Measurements from ENCODE around the gene PLEKHG5.
A peak's percentile ranks its signal among the peaks of the same experiment; 100 is the strongest.
"Not testable (repeated sequence)": the region's sequence is repeated elsewhere in the genome, so short reads cannot be mapped to it uniquely, and the experiment has no call there.

PLEKHG5 gene

DNA sequence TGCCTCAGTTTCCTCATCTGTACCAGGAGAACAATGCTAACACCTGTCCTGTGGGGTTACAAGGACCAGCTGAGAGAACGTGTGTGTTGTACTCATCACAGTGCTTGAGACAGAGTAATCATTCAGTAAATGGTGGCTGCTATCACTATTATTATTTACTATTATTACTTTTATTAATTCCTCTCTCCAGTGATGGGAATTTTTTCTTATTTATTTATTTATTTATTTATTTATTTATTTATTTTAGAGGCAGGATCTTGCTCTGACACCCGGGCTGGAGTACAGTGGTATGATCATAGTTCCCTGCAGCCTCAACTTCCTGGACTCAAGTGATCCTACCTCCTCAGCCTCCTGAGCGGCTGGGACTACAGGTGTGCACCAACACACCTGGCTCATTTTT, 55.2 kb downstream of the PLEKHG5 start:
- not testable (repeated sequence) for H3K36me3 Mint-ChIP-seq (ENCODE audit: low read depth); H3K4me3 Mint-ChIP-seq; H3K27ac Mint-ChIP-seq; H3K4me1 Mint-ChIP-seq (ENCODE audit: low read depth); H3K9me3 Mint-ChIP-seq; DNase-seq
- peaks cover 27% of the 10 kb centered on the region for H3K27me3 Mint-ChIP-seq

DNA sequence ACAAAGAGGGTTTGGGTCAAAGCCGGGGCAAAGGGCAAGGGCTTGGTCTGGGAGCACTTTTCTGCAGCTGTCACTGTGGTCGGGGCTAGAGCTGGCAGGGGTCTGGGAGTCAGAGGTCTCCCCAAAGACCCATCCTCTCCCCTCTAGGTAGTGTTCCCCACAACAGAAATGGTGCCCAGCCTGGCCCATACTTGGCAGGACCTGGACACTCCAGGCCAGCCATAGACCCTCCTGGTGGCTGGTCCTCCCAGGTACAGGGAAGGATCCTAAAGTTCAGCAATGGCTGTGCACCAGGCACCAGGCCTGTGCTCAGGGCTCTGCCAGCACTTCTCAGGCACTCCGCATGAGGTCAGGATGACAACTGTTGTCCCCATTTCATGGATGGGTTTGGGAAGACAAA, 55.9 kb downstream of the PLEKHG5 start:
- peaks cover 23% of the 10 kb centered on the region for H3K27me3 Mint-ChIP-seq
- H3K27ac Mint-ChIP-seq, result no peak overlapping the region
- no peaks in the 10 kb centered on the region for H3K9me3 Mint-ChIP-seq
- H3K36me3 Mint-ChIP-seq (ENCODE audit: low read depth), result no peaks in the 10 kb centered on the region
- H3K4me3 Mint-ChIP-seq, result no peak overlapping the region
- DNase-seq, result no peak
- peaks cover 2% of the 10 kb centered on the region for H3K4me1 Mint-ChIP-seq (ENCODE audit: low read depth)

DNA sequence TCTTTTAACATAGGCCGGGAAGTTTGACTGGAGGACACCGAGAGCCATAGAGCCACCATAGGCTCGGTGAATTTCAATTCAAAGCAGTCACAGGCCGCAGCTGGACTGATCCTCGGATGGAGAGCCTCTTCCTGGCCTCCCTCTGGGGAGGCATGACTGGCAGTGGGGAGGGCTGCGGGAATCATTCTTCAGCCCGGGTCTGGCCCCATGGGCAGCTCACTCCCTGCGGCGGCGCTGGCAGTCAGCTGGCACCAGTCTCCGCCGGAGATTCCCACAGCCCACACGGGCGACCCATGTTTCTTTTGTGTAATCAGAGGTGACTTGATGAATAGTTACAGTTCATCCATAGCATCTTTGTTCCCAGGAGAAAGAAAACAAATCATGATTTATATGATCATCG, 56.3 kb downstream of the PLEKHG5 start:
- H3K27ac Mint-ChIP-seq, result no peak overlapping the region
- peaks cover 23% of the 10 kb centered on the region for H3K27me3 Mint-ChIP-seq
- no peak for DNase-seq

DNA sequence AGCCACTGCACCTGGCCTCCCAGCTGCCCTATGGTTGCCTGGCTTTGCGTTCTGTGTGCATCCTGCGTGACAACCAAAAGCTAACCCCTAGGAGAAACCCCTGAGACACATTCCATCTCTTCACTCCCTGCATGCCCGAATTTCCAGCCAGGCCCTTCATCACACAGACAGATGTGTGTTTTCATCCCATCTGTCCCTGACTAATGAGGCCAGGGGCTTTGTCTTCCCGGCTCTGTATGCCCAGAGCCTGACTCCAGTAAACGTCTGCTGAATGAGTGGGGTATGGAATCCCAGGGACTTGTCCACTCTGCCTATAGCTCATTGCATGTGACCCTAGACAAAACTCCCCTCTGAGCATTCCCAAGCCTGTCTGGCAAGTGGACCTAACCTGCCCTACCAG, 57.3 kb downstream of the PLEKHG5 start:
- Mint-ChIP-seq H3K4me3 (no peak overlapping the region), H3K27ac (no peak overlapping the region), H3K9me3 (no peaks in the 10 kb centered on the region), H3K27me3 (peaks cover 16% of the 10 kb centered on the region), H3K36me3 (ENCODE audit: low read depth) (no peaks in the 10 kb centered on the region), H3K4me1 (ENCODE audit: low read depth) (no peaks in the 10 kb centered on the region)
- no peak for DNase-seq

More for the DNA sequence above, 56.3 kb downstream of the PLEKHG5 start:
- Mint-ChIP-seq H3K4me3 (no peak overlapping the region), H3K36me3 (ENCODE audit: low read depth) (no peaks in the 10 kb centered on the region), H3K9me3 (no peaks in the 10 kb centered on the region), H3K4me1 (ENCODE audit: low read depth) (peaks cover 2% of the 10 kb centered on the region)

DNA sequence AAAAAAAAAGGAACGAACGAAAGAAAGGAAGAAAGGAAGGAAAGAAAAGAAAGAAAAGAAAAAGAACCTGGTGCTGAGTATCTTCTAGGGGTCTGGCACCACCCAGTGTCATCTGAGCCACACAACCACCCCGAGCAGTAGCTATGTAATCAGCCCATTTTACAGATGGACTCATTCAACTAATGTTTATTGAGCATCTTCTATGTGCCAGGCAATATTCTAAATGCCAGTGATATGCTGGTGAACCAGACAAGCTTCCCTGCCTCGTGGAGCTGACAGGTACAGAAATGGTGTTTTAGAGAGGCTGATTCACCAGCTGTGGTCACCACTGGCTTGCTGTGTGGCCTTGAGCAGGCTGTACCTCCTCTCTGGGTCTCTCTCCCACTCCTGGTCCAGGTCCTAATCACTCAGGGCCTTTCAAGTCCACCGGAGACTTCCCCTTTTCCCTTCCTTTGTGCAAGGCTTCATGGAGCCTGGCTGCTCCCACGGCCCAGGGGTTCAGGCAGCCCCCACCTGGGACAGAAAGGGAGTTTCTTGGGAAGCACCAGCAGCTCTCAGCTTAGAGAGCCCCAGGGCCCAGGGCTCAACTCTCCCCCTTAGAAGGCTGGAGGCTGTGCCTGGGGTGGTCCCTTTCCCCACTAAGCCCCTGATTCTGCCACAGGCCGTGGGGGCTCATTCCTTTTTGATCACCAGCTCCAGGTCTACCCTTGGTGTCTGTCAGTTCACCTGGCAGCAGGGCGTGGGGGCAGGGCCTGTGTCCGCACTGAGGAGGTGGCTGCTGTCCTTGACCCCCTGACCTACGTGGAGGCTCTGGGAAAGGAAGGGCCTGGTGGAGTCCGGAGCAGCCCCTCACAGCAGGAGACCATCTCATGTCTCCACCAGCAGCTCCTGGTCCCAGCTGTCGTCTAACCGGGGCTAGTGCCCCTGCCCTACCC, 59.6 kb downstream of the PLEKHG5 start:
- H3K4me3 Mint-ChIP-seq, H3K27ac Mint-ChIP-seq: not testable (repeated sequence)

DNA sequence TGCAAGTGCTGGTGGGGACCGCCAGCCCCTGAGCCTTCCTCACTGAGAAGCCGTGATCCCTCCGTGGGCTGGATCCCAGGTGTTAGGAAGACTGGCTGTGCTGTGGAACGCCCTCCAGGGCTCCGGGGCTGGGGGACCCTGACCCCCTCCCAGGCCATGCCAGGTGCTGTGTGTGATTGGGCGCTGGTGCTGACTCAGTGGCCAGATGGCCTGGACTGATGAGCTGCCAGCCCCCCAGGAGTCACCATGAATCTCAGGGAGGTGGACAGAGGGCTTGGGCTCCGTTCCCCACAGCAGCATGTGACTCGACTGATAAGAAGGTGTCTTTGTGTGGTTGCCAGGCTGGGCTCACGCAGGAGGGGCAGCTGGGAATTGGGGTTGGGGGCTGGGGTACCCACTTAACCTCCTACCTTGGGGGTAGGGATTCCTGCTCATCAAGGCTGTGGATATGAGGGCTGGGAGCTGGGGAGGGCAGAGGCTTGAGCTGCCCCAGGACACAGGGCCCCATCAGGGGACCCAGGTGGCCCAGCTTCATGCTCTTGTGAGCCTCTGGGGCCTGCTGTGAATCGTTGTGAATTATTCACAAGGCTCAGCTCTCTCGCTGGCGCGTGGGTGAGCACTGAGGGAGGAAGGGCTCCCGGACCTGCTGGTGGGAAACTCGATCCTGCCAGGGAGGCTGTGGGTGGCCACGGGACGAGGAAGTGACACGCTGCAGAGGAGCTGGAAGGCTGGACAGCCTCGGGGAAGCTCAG, 61.6 kb downstream of the PLEKHG5 start:
- not testable (repeated sequence) for H3K27ac Mint-ChIP-seq; H3K4me1 Mint-ChIP-seq (ENCODE audit: low read depth); H3K4me3 Mint-ChIP-seq; H3K9me3 Mint-ChIP-seq; H3K36me3 Mint-ChIP-seq (ENCODE audit: low read depth); DNase-seq
- peaks cover 17% of the 10 kb centered on the region for H3K27me3 Mint-ChIP-seq

More for the DNA sequence above, 59.6 kb downstream of the PLEKHG5 start:
- not testable (repeated sequence) for H3K27me3 Mint-ChIP-seq; H3K4me1 Mint-ChIP-seq (ENCODE audit: low read depth); DNase-seq; H3K36me3 Mint-ChIP-seq (ENCODE audit: low read depth); H3K9me3 Mint-ChIP-seq

DNA sequence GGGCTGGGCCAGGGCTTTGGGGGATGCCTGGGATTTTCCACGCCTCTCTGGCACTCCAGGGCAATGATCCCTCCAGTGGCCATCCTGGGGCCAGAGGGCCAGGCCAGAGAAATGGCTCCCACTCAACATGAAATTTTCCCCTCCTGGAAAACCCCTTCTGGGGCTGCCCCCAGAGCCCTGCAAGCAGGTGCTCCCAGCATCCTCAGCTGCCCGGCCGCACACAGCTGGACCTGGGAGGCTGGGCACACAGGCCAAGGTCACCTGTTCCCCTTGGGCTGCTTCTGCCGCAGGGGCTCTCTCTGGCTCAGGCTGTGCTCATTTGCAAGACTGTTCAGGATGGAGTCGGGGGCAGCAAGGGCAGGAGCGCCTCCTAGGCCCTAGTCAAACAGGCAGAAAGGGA, 63.0 kb downstream of the PLEKHG5 start:
- H3K27me3 Mint-ChIP-seq, result peaks cover 27% of the 10 kb centered on the region
- not testable (repeated sequence) for H3K36me3 Mint-ChIP-seq (ENCODE audit: low read depth); H3K4me1 Mint-ChIP-seq (ENCODE audit: low read depth); DNase-seq; H3K9me3 Mint-ChIP-seq; H3K4me3 Mint-ChIP-seq; H3K27ac Mint-ChIP-seq

DNA sequence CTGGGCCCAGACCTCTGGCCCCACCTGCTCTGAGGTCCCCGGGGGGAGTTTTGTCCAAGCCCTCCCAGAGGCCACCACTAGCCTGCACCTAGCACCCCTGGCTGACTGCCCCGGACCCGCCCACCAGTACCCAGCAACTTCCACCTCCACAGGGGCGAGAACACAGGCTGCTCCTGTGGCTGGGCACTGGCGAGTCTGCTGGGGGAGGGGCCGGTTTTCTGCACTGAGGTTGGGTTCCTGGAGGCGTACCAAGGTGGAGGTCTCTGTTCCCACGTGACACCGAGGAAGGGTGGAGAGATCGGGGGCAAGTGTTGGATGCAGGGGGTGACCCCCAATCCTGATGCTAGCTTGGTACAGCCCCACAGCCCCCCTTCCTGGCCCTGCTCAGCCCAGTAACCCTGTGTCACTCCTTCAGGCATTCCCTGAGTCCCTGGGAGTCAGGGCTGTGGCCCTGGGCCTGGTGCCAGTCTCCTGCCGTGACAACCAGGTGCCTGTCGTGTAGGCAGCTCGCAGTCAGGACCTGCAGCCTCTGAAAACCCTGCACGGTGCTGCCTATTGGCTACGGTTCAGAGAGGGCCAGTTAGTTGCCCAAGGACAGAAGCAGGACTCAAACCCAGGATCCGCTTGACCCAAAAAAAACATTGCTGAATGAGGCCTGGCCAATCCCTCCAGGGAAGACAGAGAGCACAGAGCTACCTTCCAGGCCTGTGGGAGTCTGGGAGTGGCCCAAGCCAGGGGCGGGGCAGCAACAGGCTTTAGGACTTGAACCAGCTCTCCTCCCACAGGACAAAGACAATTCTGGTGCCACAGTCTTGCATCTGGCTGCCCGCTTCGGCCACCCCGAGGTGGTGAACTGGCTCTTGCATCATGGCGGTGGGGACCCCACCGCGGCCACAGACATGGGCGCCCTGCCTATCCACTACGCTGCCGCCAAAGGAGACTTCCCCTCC, 63.8 kb downstream of the PLEKHG5 start:
- no peaks in the 10 kb centered on the region for H3K9me3 Mint-ChIP-seq
- no peak for DNase-seq
- H3K4me3 Mint-ChIP-seq, result no peak overlapping the region
- no peak overlapping the region for H3K27ac Mint-ChIP-seq
- H3K4me1 Mint-ChIP-seq (ENCODE audit: low read depth), result peaks cover 11% of the 10 kb centered on the region
- no peaks in the 10 kb centered on the region for H3K36me3 Mint-ChIP-seq (ENCODE audit: low read depth)
- H3K27me3 Mint-ChIP-seq, result peaks cover 35% of the 10 kb centered on the region

DNA sequence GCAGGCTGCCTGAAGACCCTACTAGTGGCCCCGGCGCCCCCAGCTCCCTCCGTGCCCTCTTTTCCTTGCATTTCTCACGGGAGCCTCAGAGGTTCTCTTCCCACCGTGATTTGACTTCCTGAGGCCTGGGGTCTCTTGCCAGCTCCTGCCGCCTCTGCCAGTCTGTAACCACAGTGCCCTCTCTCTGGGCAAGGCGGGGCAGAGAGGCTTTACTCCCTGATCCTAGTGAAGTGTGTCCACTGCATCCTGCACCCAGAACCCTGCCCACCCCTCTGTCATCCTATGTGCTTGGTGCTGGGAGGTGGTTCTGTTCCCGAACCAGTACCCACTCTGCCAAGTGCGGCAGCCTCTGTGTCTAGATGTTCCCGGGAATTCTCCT, 64.5 kb downstream of the PLEKHG5 start:
- H3K27me3 Mint-ChIP-seq, result peaks cover 41% of the 10 kb centered on the region

DNA sequence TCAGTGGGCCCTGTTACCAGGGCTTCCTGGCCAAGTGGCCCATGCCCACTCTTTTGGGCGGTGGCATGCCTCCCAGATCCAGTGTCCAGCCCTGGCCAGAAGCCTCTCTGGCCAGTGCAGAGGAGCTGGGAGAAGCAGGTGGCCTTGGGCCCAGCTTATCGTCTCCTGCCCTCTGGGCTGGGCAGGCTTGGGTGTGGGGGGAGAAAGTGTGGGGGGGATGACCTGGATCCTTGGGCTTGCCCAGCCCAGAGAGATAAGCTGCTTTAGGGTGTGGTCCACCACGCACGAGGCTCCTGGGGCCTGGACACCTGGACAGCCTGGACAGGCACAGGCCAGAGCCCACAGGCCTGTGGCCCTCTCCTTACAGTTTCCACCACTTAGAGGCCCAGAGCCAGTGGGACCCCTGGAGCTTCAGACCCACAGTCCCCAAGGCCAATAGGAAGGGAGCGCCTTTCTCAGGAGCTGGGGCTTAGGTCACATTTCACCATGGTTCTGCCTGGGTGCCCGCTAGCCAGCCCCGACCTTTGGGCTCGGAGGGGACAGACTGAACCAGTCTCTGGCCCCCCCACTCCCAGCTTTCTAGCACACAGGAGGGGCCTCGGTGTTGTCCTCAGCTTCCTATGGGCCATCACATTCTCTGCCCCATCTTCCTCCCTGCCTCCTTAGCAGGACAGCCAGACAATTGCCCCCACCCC, 65.0 kb downstream of the PLEKHG5 start:
- no peaks in the 10 kb centered on the region for H3K9me3 Mint-ChIP-seq
- no peak for DNase-seq
- H3K27me3 Mint-ChIP-seq, result peaks cover 46% of the 10 kb centered on the region
- no peak overlapping the region for H3K27ac Mint-ChIP-seq
- no peak overlapping the region for H3K4me3 Mint-ChIP-seq
- no peaks in the 10 kb centered on the region for H3K36me3 Mint-ChIP-seq (ENCODE audit: low read depth)
- H3K4me1 Mint-ChIP-seq (ENCODE audit: low read depth), result peaks cover 11% of the 10 kb centered on the region

More for the DNA sequence above, 64.5 kb downstream of the PLEKHG5 start:
- peaks cover 11% of the 10 kb centered on the region for H3K4me1 Mint-ChIP-seq (ENCODE audit: low read depth)
- no peak overlapping the region for H3K27ac Mint-ChIP-seq
- H3K36me3 Mint-ChIP-seq (ENCODE audit: low read depth), result no peaks in the 10 kb centered on the region
- no peak for DNase-seq
- no peak overlapping the region for H3K4me3 Mint-ChIP-seq
- H3K9me3 Mint-ChIP-seq, result no peaks in the 10 kb centered on the region

DNA sequence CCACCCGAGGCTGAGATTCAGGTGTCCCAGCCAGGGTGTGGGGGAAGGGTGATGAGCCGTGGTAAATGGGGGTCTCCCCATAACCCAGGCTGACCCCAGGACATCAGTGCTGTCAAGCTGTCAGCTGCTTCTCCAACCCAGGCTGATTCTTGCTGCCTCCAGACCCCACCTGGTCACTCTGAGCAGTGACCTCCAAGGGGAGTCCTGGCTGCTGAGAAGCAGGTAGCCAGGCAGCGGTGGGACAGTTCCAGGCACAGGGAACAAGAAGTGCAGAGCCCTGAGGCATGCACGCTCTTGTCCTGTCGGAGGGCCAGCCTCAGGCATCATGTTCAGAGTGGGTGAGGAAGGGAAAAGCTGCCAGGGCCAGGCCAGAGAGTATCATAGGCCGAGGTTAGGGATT, 65.8 kb downstream of the PLEKHG5 start:
- Mint-ChIP-seq H3K27me3 (peaks cover 54% of the 10 kb centered on the region), H3K4me3 (no peak overlapping the region), H3K27ac (no peak overlapping the region), H3K9me3 (no peaks in the 10 kb centered on the region), H3K4me1 (ENCODE audit: low read depth) (peaks cover 11% of the 10 kb centered on the region), H3K36me3 (ENCODE audit: low read depth) (no peaks in the 10 kb centered on the region)
- no peak for DNase-seq

DNA sequence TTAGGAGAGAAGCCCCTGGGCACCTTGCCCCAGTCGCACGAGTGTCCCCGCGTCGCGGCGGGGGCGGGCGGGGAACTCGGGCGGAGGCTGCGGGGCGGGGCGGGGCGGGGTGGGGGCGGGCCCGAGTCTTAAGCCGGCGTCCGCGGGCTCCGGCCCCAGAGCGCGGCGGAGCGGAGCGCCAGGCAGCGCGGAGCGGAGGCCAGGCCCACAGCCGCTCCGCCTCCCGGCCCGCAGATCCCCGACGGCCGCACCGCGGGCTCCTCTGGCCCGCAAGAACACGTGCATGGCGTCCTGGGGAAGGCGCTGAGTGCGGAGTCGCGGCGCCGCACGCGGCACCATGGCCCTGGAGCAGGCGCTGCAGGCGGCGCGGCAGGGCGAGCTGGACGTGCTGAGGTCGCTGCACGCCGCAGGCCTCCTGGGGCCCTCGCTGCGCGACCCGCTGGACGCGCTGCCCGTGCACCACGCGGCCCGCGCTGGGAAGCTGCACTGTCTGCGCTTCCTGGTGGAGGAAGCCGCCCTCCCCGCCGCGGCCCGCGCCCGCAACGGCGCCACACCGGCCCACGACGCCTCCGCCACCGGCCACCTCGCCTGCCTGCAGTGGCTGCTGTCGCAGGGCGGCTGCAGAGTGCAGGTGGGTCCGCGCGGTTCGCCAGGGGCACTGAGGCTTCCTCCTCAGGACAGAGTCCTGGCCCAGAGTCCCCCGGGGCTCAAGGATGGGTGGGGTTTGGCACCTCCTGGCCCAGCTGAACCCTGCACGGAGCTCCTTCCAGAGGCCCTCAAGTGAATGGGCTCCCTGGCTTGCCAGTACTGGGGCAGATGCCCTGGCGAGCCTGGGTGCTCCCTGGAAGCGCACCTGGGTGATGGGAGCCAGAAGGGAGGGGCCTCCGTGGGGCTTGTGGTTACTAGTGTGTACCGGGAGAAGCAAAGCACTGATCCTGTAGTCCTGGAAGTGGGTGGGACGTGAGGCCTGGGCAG, 66.6 kb downstream of the PLEKHG5 start, which contains the start of gene ESPN:
TSS of gene ESPN (plus strand) at position 158 of the 975 bp plus-strand sequence. CDS start at position 338, 180 bp downstream.
- Mint-ChIP-seq H3K27ac (no peak within 1 kb of the TSS), H3K9me3 (no peaks in the 10 kb centered on the region), H3K36me3 (ENCODE audit: low read depth) (no peaks in the 10 kb centered on the region), H3K27me3 (peaks cover 61% of the 10 kb centered on the region), H3K4me1 (ENCODE audit: low read depth) (peaks cover 13% of the 10 kb centered on the region), H3K4me3 (peak within 1 kb of the TSS; percentile 26)
- peak; percentile 58 for DNase-seq

Measured in activated T-cell treated with anti-CD3 and anti-CD28 coated beads, Interleukin-2, amount 50 U/mL, for 24 hours (primary cell).